Stimulated activated CD8-positive, alpha-beta memory T cell treated with anti-CD3 and anti-CD28 coated beads, Interleukin-4, amount 100 ng/mL, for 48 hours (primary cell): ENCODE measurements around the gene C1orf87.

ENCODE experiments used
- DNase-seq: peaks from one replicate; pipeline ENCODE4 v3.0.0-alpha.2; 2020

C1orf87 gene

GRCh38 chr1:59945790-59946189, 127.8 kb downstream of the C1orf87 start:
- no peak for DNase-seq
